Activated T-helper 1 cell treated with anti-CD3 and anti-CD28 coated beads, Interleukin-12 subunit alpha, Interleukin-12 subunit beta, Interleukin-2, Interleukin-4 antibody, amounts not matched to agents 30 ng/mL and 10 ng/mL and 1 ng/mL, durations not matched to agents 14 hours and 24 hours and 36 hours (primary cell): ENCODE data around the gene NRXN3. TPM values are rescaled to one million over a fixed set of nuclear protein-coding genes. Genes with fewer than 3 reads are reported as not detected.

Experiments
- DNase-seq: peaks from one replicate; pipeline ENCODE4 v3.0.0; 2021; ENCODE audit warnings: low spot score
- H3K27ac Mint-ChIP-seq: one replicate; pipeline ENCODE4 v1.8.0; 2021; ENCODE audit warnings: mild to moderate bottlenecking, mixed read lengths
- H3K27me3 Mint-ChIP-seq: one replicate; pipeline ENCODE4 v1.8.0; 2022; ENCODE audit warnings: mild to moderate bottlenecking, moderate library complexity, mixed read lengths; ENCODE audit not compliant: insufficient read depth
- H3K36me3 Mint-ChIP-seq: one replicate; pipeline ENCODE4 v1.8.0; 2021; ENCODE audit warnings: low read depth, mixed read lengths
- H3K4me1 Mint-ChIP-seq: one replicate; pipeline ENCODE4 v1.8.0; 2021; ENCODE audit warnings: low read depth, mixed read lengths
- H3K4me3 Mint-ChIP-seq: one replicate; pipeline ENCODE4 v1.8.0; 2021; ENCODE audit warnings: mild to moderate bottlenecking, moderate library complexity, mixed read lengths
- H3K9me3 Mint-ChIP-seq: one replicate; pipeline ENCODE4 v1.8.0; 2021; ENCODE audit warnings: mixed read lengths
- intact Hi-C: fragments of 100-400 bp; cut with micrococcal nuclease; formaldehyde crosslinking; loops from one replicate; pipeline ENCODE4 v1.15.1; 2024
- total RNA-seq: library from RNA; stranded (reverse); gene quantifications from 2 replicates; pipeline ENCODE4 v1.2.3, GENCODE V29; 2022

Gene NRXN3
- total RNA-seq, 1 donor from 2014 or later = not detected

GRCh38 chr14:79050787-79051727 lies 880.9 kb downstream of the NRXN3 start:
- Mint-ChIP-seq H3K4me1 (no peaks in the 10 kb centered on the region), H3K9me3 (no peaks in the 10 kb centered on the region), H3K27me3 (no peaks in the 10 kb centered on the region), H3K27ac (no peak overlapping the region), H3K36me3 (no peaks in the 10 kb centered on the region), H3K4me3 (no peak overlapping the region)
- no peak for DNase-seq
- intact Hi-C loops = no loop called here

DNA sequence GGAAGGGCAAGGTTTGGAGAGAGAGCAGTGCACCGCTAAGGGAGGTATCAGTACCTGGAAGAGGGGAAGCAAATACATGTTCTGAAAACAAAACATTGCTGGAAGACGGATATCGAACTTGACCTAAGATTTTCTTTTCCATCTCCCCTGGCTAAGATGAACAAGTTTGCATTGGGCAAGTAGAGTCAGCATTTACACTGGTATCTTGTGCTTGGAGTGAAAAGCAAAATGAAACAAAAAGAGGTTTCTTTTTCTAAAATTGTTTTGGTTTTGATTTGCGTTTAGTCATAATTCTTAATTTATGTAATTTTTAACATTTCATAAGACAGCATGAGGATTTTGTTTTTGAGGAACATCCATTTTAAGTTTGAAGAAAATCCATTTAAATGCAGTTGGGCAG lies 881.6 kb downstream of the NRXN3 start:
- no peak overlapping the region for H3K4me3 Mint-ChIP-seq
- intact Hi-C loops = no loop called here
- H3K4me1 Mint-ChIP-seq = no peaks in the 10 kb centered on the region
- H3K27ac Mint-ChIP-seq = no peak overlapping the region
- H3K27me3 Mint-ChIP-seq = no peaks in the 10 kb centered on the region
- H3K9me3 Mint-ChIP-seq = no peaks in the 10 kb centered on the region
- DNase-seq = no peak
- no peaks in the 10 kb centered on the region for H3K36me3 Mint-ChIP-seq

GRCh38 chr14:79056879-79057278 lies 886.7 kb downstream of the NRXN3 start:
- DNase-seq = no peak
- Mint-ChIP-seq H3K36me3 (no peaks in the 10 kb centered on the region), H3K9me3 (peaks cover 8% of the 10 kb centered on the region), H3K4me3 (no peak overlapping the region), H3K27ac (no peak overlapping the region), H3K4me1 (no peaks in the 10 kb centered on the region), H3K27me3 (no peaks in the 10 kb centered on the region)
- intact Hi-C loops = no loop called here

DNA sequence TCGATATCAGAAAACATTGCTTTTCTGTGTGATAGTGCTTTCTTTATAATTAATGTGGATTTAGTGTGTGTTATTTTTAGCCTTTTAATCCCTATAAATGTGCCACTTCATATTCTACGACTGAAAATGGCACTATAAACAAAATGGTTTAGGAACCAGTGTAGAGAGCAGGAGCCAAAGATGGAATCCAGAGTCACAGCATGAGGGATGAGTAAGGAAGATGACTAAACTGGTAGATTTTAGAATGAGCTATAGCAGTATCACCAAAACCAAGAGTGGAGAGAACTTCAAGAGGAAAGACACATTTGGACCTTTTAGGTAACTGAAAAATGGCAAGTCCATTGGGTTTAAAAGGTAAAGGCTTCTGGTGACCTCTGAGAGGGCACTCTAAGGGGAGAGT lies 887.2 kb downstream of the NRXN3 start:
- Mint-ChIP-seq H3K27ac (no peak overlapping the region), H3K9me3 (peaks cover 8% of the 10 kb centered on the region)
- intact Hi-C loops = no loop called here

GRCh38 chr14:79062226-79062625 lies 892.1 kb downstream of the NRXN3 start:
- Mint-ChIP-seq H3K27me3 (no peaks in the 10 kb centered on the region), H3K9me3 (peaks cover 7% of the 10 kb centered on the region)
- intact Hi-C loops = no loop called here

More for the DNA sequence above, 887.2 kb downstream of the NRXN3 start:
- DNase-seq = no peak
- Mint-ChIP-seq H3K36me3 (no peaks in the 10 kb centered on the region), H3K4me1 (no peaks in the 10 kb centered on the region), H3K27me3 (no peaks in the 10 kb centered on the region), H3K4me3 (no peak overlapping the region)

DNA sequence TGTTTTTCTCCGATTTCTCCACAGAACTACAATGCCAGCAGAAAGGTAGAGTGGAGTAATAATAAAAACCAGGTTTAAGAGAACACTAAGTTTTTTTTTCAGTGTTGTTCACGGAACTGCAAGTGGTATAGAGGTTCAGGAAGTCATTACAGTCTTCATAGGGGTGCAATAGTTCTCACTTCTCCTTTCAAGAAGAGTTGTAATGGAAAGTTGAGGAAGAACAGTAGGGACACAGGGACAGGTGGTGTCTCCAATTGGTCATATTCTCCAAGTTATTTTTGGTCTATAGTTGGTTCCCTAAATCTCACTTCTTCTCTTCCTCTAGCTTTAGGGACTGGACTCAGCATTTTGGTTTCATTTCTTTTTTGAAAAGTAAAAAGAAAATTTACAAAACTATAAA lies 894.0 kb downstream of the NRXN3 start:
- no peak for DNase-seq
- Mint-ChIP-seq H3K9me3 (peaks cover 3% of the 10 kb centered on the region), H3K27me3 (no peaks in the 10 kb centered on the region), H3K4me1 (no peaks in the 10 kb centered on the region), H3K4me3 (no peak overlapping the region), H3K27ac (no peak overlapping the region), H3K36me3 (no peaks in the 10 kb centered on the region)
- intact Hi-C loops = no loop called here

More at GRCh38 chr14:79062226-79062625, 892.1 kb downstream of the NRXN3 start:
- no peak for DNase-seq
- Mint-ChIP-seq H3K4me1 (no peaks in the 10 kb centered on the region), H3K4me3 (no peak overlapping the region), H3K36me3 (no peaks in the 10 kb centered on the region), H3K27ac (no peak overlapping the region)

- DNase-seq = no peak
- intact Hi-C loops = no loop called here
- Mint-ChIP-seq H3K27me3 (no peaks in the 10 kb centered on the region), H3K4me1 (no peaks in the 10 kb centered on the region), H3K36me3 (no peaks in the 10 kb centered on the region), H3K9me3 (no peaks in the 10 kb centered on the region), H3K27ac (no peak overlapping the region), H3K4me3 (no peak overlapping the region)
Measured at GRCh38 chr14:79074510-79074909, 904.3 kb downstream of the NRXN3 start.

DNA sequence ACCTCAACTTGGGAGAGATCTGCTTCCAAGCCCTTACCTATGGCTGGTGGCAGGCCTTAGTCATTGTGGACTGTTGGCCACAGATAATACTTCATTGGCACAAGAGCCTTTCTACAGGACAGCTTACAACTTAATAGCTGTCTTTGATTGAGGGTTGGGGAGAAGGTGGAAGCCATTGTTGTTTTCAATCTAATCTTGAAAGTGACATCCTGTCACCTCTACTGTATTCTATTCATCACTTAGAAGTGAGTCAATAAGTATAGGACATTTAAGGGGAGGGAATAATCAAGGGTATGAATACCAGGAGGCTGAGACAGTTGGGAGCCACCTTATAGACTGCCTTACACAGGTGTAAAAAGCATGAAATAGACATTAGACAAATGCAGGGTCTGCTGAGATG lies 906.3 kb downstream of the NRXN3 start:
- H3K4me3 Mint-ChIP-seq = no peak overlapping the region
- intact Hi-C loops = no loop called here
- no peak for DNase-seq
- no peaks in the 10 kb centered on the region for H3K36me3 Mint-ChIP-seq
- H3K27ac Mint-ChIP-seq = no peak overlapping the region
- no peaks in the 10 kb centered on the region for H3K9me3 Mint-ChIP-seq
- no peaks in the 10 kb centered on the region for H3K27me3 Mint-ChIP-seq
- no peaks in the 10 kb centered on the region for H3K4me1 Mint-ChIP-seq

GRCh38 chr14:79077096-79077495 lies 906.9 kb downstream of the NRXN3 start:
- no peak for DNase-seq
- no peaks in the 10 kb centered on the region for H3K4me1 Mint-ChIP-seq
- intact Hi-C loops = no loop called here
- no peak overlapping the region for H3K4me3 Mint-ChIP-seq
- no peaks in the 10 kb centered on the region for H3K27me3 Mint-ChIP-seq
- H3K27ac Mint-ChIP-seq = no peak overlapping the region
- H3K36me3 Mint-ChIP-seq = no peaks in the 10 kb centered on the region
- no peaks in the 10 kb centered on the region for H3K9me3 Mint-ChIP-seq

GRCh38 chr14:79080040-79080439 lies 909.9 kb downstream of the NRXN3 start:
- no peaks in the 10 kb centered on the region for H3K27me3 Mint-ChIP-seq

GRCh38 chr14:79082883-79083282 lies 912.7 kb downstream of the NRXN3 start:
- no peaks in the 10 kb centered on the region for H3K36me3 Mint-ChIP-seq
- no peak overlapping the region for H3K4me3 Mint-ChIP-seq
- H3K27ac Mint-ChIP-seq = no peak overlapping the region
- intact Hi-C loops = no loop called here
- H3K4me1 Mint-ChIP-seq = no peaks in the 10 kb centered on the region
- no peaks in the 10 kb centered on the region for H3K27me3 Mint-ChIP-seq
- H3K9me3 Mint-ChIP-seq = no peaks in the 10 kb centered on the region
- no peak for DNase-seq

More at GRCh38 chr14:79080040-79080439, 909.9 kb downstream of the NRXN3 start:
- intact Hi-C loops = no loop called here
- Mint-ChIP-seq H3K4me3 (no peak overlapping the region), H3K36me3 (no peaks in the 10 kb centered on the region), H3K9me3 (no peaks in the 10 kb centered on the region), H3K27ac (no peak overlapping the region), H3K4me1 (no peaks in the 10 kb centered on the region)
- no peak for DNase-seq

GRCh38 chr14:79083356-79083755 lies 913.2 kb downstream of the NRXN3 start:
- Mint-ChIP-seq H3K4me1 (no peaks in the 10 kb centered on the region), H3K9me3 (no peaks in the 10 kb centered on the region), H3K36me3 (no peaks in the 10 kb centered on the region), H3K27me3 (no peaks in the 10 kb centered on the region), H3K27ac (no peak overlapping the region), H3K4me3 (no peak overlapping the region)
- no peak for DNase-seq
- intact Hi-C loops = no loop called here

GRCh38 chr14:79084861-79085260 lies 914.7 kb downstream of the NRXN3 start:
- Mint-ChIP-seq H3K9me3 (no peaks in the 10 kb centered on the region), H3K27me3 (no peaks in the 10 kb centered on the region), H3K4me3 (no peak overlapping the region), H3K4me1 (no peaks in the 10 kb centered on the region), H3K36me3 (no peaks in the 10 kb centered on the region), H3K27ac (no peak overlapping the region)
- no peak for DNase-seq
- intact Hi-C loops = no loop called here
